GM10266 (cell line): Measurements from ENCODE around the gene FAM20B.

Source experiments
- DNase-seq: peaks from one replicate; pipeline ENCODE4 v3.0.0; 2012; ENCODE audit errors: extremely low spot score
- CTCF ChIP-seq: IDR thresholded peaks from 2 replicates; pipeline ENCODE4 v1.5.1; 2012; ENCODE audit warnings: mild to moderate bottlenecking, low read depth; ENCODE audit not compliant: control insufficient read depth, insufficient read depth; ENCODE audit errors: missing control alignments

FAM20B gene

GRCh38 chr1:179095924-179096323 lies 70.2 kb downstream of the FAM20B start:
- DNase-seq: no peak

GRCh38 chr1:179099891-179100290 lies 74.2 kb downstream of the FAM20B start:
- DNase-seq: no peak
- no peak for TF ChIP-seq CTCF

More at GRCh38 chr1:179095924-179096323, 70.2 kb downstream of the FAM20B start:
- no peak for TF ChIP-seq CTCF

GRCh38 chr1:179101566-179101965 lies 75.9 kb downstream of the FAM20B start:
- no peak for DNase-seq
- TF ChIP-seq CTCF: no peak

GRCh38 chr1:179103999-179104398 lies 78.3 kb downstream of the FAM20B start:
- DNase-seq: no peak

GRCh38 chr1:179104611-179105250 lies 79.0 kb downstream of the FAM20B start:
- DNase-seq: no peak

More at GRCh38 chr1:179103999-179104398, 78.3 kb downstream of the FAM20B start:
- TF ChIP-seq CTCF: no peak

GRCh38 chr1:179105393-179105792 lies 79.7 kb downstream of the FAM20B start:
- peak; percentile 5 for TF ChIP-seq CTCF
- no peak for DNase-seq

More at GRCh38 chr1:179104611-179105250, 79.0 kb downstream of the FAM20B start:
- no peak for TF ChIP-seq CTCF
